ENCODE measurements around the gene WNT2B.
A peak's percentile ranks its signal among the peaks of the same experiment; 100 is the strongest.
"Not testable (repeated sequence)": the region's sequence is repeated elsewhere in the genome, so short reads cannot be mapped to it uniquely, and the experiment has no call there.

WNT2B gene

DNA sequence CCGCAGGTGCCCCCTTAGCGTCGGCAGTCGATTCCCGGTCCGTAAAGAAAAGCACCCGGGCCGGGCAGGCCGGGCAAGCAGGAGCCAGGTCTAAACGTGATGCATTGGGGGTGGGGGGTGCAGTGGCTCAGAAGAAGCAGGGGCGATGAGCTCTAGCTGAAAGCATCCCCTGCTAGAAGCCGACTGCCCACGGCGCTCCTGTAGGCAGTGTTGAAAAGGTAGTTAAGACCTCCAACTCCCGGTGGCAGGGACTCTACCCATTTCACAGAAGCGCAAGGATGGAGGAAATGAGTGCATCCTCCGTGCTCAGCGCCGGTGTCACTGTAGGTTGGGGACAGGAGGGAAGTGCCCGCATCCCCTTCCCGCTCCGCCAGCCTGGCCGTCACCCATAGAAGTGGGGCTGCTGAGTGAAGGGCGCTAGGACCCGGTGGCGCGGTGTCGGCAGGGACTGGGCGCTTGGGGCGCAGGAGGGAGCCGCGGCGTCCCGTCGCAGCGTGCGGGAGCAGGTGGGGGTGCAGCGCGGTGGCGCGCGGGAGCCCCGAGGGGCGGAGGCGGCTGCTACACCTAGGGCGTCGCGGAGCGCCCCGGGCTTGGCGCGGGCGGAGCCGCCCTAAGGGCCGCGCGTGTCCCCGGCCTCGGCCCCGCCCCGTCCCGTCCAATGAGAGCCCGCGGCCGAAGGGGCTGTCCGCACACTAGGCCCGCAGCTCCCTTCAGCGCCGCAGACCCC lies at the start of gene WNT2B:
Gene WNT2B (plus strand): TSS at position 688 of the 727 bp plus-strand sequence. CDS start 298 bp downstream, outside the sequence.
- peak; percentile 80 for DNase-seq (ENCODE audit: low spot score)
- TF ChIP-seq, protein P1, sequence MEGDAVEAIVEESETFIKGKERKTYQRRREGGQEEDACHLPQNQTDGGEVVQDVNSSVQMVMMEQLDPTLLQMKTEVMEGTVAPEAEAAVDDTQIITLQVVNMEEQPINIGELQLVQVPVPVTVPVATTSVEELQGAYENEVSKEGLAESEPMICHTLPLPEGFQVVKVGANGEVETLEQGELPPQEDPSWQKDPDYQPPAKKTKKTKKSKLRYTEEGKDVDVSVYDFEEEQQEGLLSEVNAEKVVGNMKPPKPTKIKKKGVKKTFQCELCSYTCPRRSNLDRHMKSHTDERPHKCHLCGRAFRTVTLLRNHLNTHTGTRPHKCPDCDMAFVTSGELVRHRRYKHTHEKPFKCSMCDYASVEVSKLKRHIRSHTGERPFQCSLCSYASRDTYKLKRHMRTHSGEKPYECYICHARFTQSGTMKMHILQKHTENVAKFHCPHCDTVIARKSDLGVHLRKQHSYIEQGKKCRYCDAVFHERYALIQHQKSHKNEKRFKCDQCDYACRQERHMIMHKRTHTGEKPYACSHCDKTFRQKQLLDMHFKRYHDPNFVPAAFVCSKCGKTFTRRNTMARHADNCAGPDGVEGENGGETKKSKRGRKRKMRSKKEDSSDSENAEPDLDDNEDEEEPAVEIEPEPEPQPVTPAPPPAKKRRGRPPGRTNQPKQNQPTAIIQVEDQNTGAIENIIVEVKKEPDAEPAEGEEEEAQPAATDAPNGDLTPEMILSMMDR (IDR thresholded peaks at IDR 0.05; ENCODE audit: extremely low read depth, missing control alignments) = no peak

DNA sequence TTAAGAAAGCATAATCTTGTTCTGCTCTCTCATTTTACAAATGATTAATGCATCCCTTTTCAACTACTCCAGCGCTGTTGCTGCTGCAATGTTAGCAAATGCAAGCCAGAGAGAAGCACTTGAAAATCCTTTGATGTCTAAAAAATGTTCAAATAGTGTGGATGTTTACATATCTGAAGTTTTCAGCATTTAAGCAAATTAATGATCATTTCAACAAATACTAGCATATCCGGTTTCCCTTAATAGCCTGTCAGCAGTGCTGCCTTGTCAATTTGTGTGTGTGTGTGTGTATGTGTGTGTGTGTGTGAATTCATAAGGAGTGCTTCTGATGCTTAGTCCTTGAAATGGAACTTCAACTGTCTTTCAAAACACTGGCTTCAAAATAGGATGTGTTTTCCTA lies 48.1 kb upstream of the WNT2B start:
- no peak for DNase-seq (ENCODE audit: low spot score)
- TF ChIP-seq, protein P1 (IDR thresholded peaks at IDR 0.05; ENCODE audit: extremely low read depth, missing control alignments) = no peak

DNA sequence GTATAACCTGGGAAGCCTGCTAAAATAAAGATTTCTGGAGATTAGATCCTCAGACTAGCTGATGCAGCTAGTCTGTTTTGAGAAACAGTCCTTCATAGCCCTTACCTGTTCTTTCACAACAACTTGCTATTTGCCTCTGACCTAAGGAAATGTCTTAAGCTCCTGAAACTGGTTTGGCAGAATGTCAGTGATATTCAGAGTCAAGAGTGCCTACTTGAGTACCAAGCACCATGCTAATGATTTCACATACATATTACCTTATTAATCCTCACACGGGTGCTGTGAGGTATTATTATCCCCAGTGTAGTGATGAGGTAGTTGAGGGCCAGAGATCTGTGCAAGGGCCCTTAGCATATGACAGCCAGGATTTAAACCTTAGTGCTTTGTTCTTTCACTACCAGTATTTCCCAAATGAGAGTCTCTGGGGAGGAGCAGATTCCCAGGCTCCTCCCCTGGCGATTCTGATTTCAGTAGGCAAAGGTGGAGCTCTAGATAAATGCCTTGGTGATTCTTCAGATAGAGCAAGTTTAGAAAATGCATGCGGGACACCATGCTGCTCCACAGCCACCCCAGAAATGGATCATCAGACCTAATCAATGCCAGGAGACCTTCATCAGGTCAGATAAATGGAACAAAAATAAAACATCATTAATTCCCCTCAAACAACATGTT lies 47.4 kb upstream of the WNT2B start:
- TF ChIP-seq, protein P1 (IDR thresholded peaks at IDR 0.05; ENCODE audit: extremely low read depth, missing control alignments) = no peak

DNA sequence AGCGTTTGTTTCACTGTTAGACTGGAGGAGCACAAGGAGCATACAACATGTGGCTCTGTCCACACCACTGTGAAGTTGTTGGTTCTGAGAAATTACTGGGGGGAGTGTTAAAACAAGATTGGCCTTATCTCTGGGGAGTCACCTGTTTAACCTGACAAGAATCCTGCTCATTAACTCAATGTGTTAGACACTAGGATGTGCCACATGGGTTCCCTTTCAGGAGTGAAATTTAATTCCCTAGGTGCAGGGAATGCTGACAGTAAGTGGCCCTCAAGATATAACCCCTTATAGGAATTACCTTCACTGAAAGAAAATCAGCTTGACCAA lies 45.8 kb upstream of the WNT2B start:
- DNase-seq (ENCODE audit: low spot score) = no peak
- TF ChIP-seq, protein P1 (IDR thresholded peaks at IDR 0.05; ENCODE audit: extremely low read depth, missing control alignments) = no peak

More for the DNA sequence above, 47.4 kb upstream of the WNT2B start:
- DNase-seq (ENCODE audit: low spot score) = no peak

DNA sequence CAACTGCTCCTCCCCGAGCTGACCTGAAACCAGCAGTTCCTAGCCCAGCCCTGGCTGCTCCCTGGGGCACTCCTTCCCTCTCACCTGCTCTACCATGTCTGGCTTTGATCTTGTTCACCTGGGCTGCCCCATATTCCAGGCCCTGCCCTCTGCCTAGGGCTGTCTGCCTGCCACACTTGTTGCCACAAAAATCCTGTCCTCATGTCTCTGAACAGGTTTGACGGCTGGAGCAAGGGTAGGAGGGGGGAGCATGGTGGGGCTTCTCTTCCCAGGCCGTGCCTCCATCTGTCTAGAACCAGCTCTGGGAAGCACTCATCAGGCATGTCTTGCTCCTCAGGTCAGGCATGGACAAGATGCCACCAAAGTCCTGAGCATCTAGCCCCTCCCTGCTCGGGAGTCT lies 44.3 kb upstream of the WNT2B start:
- no peak for DNase-seq (ENCODE audit: low spot score)
- TF ChIP-seq, protein P1 (IDR thresholded peaks at IDR 0.05; ENCODE audit: extremely low read depth, missing control alignments) = no peak

DNA sequence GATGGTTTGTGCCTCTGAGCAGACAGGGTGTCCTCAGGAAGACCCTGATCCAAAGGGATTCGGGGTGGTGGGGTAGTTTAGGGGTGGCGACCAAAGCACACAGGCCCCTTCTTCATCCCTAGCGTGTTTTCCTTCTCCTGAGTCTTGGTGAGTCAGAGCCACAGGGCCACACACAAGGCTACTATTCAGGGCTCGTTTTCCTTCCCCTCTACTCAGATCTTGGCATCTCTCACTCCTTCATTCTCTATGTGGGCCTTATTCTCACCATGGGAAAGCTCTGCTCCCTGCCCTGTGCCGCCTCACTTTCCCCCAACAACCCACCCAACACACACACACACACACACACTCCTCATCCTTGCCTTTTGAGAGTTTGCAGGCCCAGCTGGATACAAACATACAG lies 43.6 kb upstream of the WNT2B start:
- no peak for DNase-seq (ENCODE audit: low spot score)
- TF ChIP-seq, protein P1 (IDR thresholded peaks at IDR 0.05; ENCODE audit: extremely low read depth, missing control alignments) = no peak

DNA sequence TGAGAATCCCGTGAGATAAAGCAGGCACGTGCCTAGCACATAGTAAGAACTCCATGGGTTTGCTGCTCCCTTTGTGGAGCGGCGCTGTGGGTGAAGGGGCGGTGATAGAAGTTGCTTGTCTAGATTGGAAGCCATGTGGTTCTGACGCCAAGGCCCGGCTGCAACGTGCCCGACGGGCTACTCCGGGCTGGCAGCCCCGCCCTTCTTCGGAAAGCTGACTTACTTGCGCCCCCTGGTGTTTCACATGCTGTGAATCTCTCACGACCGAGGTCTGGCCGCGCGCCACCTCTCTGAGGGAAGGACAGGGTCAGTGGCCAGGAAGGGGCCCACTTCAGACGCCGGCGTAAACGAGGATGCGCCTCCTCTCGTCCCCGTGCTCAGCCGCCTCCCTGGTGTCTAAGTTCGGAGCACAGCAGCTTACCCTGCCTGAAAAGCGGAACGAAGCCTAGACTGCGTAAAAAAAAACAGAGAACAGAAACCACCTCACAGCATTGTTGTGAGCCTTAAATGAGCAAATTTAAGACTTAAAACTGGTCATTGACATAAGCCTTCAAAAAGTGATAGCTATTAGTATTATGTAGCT lies 42.6 kb upstream of the WNT2B start:
- TF ChIP-seq, protein P1 (IDR thresholded peaks at IDR 0.05; ENCODE audit: extremely low read depth, missing control alignments) = peak; percentile 76
- DNase-seq (ENCODE audit: low spot score) = peak; percentile 81

DNA sequence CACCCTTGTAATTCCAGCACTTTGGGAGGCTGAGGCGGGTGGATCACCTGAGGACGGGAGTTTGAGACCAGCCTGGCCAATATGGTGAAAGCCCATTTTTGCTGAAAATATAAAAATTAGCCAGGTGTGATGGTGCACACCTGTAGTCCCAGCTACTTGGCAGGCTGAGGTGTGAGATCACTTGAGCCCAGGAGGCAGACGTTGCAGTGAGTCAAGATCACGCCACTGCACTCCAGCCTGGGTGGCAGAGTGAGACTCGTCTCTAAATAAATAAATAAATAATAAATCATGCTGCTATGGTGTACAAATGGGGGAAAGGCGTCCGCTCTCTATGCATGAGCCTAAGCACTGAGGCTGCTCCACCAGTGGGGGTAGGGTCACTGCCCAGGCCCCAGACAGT lies 38.4 kb upstream of the WNT2B start:
- not testable (repeated sequence) for DNase-seq (ENCODE audit: low spot score)

All from GM20000 (cell line).